Vagina (tissue), 2 donors: ENCODE data around the gene TLR5.

Experiments used
- CTCF ChIP-seq, 3 experiments: fragments of 450-650 bp in 2 of 3; fragments of 200-600 bp in 1 of 3; sonication (generic) in 1 of 3; IDR thresholded peaks; one replicate each; pipeline ENCODE4 v1.5.1; 2017 to 2019; ENCODE audit warnings: antibody characterized with exemption in 3 of 3, mild to moderate bottlenecking in 2 of 3, moderate library complexity in 2 of 3
- POLR2A ChIP-seq, 2 donors: fragments of 450-650 bp; IDR thresholded peaks; one replicate each; pipeline ENCODE4 v1.6.1; 2017; ENCODE audit warnings: antibody characterized with exemption in 2 of 2, mild to moderate bottlenecking in 2 of 2, moderate library complexity in 2 of 2
- POLR2AphosphoS5 ChIP-seq, 2 donors: sonication (generic); formaldehyde crosslinking; IDR thresholded peaks; one replicate each; pipeline ENCODE4 v1.9.0; 2017; ENCODE audit warnings: antibody characterized with exemption in 2 of 2, mild to moderate bottlenecking in 2 of 2, low read depth in 1 of 2; ENCODE audit not compliant: insufficient read depth in 1 of 2

- no peak for TF ChIP-seq CTCF (IDR thresholded peaks at IDR 0.05)
- no peak for TF ChIP-seq POLR2A (IDR thresholded peaks at IDR 0.05)
- no peak for TF ChIP-seq POLR2AphosphoS5 (IDR thresholded peaks at IDR 0.05; ENCODE audit: insufficient read depth in 1 of 2, low read depth in 1 of 2)
These were observed 67.2 kb downstream of the TLR5 start for GRCh38 chr1:223075834-223076233.
